Suprapubic skin (tissue), 4 donors: Measurements from ENCODE around the gene KCNG4.

Source experiments
- POLR2A ChIP-seq, 2 donors: fragments of 450-650 bp; IDR thresholded peaks; one replicate each; pipeline ENCODE4 v1.6.1; 2017; ENCODE audit warnings: antibody characterized with exemption in 2 of 2, mild to moderate bottlenecking in 2 of 2, moderate library complexity in 2 of 2
- POLR2AphosphoS5 ChIP-seq, 3 donors: sonication (generic); formaldehyde crosslinking; IDR thresholded peaks; one replicate each; pipeline ENCODE4 v1.6.1; 2017; ENCODE audit warnings: antibody characterized with exemption in 3 of 3
- TF ChIP-seq, protein P1 (sequence below), 2 donors: fragments of 200-600 bp in 1 of 2; fragments of 450-650 bp in 1 of 2; sonication (generic) in 1 of 2; IDR thresholded peaks; one replicate each; pipeline ENCODE4 v1.5.1; 2016 to 2019; ENCODE audit warnings: antibody characterized with exemption in 2 of 2, mild to moderate bottlenecking in 1 of 2, moderate library complexity in 1 of 2

DNA sequence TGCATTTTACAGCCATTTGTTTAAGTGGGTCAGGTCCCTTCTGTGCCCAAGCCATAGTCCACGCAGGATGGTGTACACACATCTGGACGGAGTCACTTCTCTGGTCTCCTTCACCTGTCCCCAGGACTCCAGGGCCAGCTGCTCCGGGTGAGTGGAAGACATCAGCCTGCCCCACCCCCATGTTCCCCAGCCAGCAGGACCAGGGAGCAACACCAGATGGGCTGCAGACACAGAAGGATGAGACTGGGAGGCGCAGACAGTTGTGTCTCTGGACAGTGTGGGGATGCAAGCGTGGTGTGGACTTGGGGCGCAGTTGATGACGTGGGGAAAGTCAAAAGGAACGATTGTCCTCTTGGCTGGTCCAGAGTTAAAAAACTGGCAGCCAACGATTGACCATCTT is 30.3 kb upstream of the KCNG4 start:
- TF ChIP-seq POLR2AphosphoS5 (IDR thresholded peaks at IDR 0.05) (no peak), POLR2A (IDR thresholded peaks at IDR 0.05) (no peak)
- TF ChIP-seq, protein P1, sequence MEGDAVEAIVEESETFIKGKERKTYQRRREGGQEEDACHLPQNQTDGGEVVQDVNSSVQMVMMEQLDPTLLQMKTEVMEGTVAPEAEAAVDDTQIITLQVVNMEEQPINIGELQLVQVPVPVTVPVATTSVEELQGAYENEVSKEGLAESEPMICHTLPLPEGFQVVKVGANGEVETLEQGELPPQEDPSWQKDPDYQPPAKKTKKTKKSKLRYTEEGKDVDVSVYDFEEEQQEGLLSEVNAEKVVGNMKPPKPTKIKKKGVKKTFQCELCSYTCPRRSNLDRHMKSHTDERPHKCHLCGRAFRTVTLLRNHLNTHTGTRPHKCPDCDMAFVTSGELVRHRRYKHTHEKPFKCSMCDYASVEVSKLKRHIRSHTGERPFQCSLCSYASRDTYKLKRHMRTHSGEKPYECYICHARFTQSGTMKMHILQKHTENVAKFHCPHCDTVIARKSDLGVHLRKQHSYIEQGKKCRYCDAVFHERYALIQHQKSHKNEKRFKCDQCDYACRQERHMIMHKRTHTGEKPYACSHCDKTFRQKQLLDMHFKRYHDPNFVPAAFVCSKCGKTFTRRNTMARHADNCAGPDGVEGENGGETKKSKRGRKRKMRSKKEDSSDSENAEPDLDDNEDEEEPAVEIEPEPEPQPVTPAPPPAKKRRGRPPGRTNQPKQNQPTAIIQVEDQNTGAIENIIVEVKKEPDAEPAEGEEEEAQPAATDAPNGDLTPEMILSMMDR (IDR thresholded peaks at IDR 0.05): no peak
